ENCODE results near the gene VCPKMT.

DNA sequence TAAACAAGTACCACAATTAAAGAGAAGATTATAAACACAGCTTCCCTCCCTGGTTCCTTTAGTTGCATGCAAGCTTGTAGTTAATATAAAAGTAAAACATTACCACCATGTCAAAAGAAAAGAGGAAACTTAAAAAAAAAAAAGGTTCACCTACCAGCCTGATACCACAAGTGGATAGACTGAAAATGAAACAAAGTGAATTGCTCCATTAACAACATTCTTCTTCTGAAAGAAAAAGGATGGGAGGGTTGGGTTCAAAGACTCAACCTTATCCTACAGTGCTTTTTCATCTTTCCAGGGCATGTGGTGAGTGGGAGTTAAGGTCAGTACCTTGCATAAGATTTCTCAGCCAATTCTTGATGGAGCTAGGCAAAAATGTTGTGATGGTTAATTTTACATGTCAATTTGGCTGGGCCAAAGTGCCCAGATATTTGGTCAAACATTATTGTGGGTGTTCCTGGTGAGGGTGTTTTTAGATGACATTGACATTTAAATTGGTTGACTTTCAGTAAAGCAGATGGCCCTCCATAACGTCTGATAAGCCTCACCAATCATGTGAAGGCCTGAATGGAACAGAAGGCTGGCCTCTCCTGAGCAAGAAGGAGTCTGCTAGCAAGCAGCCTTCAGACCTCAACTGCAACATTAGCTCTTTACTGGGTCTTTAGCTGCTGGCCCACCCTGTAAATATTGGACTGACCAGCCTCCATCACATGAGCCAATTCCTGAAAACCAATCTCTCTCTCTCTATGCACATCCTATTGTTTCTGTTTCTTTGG is 28.8 kb downstream of the VCPKMT start:
- TF ChIP-seq, protein P1, sequence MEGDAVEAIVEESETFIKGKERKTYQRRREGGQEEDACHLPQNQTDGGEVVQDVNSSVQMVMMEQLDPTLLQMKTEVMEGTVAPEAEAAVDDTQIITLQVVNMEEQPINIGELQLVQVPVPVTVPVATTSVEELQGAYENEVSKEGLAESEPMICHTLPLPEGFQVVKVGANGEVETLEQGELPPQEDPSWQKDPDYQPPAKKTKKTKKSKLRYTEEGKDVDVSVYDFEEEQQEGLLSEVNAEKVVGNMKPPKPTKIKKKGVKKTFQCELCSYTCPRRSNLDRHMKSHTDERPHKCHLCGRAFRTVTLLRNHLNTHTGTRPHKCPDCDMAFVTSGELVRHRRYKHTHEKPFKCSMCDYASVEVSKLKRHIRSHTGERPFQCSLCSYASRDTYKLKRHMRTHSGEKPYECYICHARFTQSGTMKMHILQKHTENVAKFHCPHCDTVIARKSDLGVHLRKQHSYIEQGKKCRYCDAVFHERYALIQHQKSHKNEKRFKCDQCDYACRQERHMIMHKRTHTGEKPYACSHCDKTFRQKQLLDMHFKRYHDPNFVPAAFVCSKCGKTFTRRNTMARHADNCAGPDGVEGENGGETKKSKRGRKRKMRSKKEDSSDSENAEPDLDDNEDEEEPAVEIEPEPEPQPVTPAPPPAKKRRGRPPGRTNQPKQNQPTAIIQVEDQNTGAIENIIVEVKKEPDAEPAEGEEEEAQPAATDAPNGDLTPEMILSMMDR (IDR thresholded peaks at IDR 0.05) = no peak
- TF ChIP-seq POLR2A (IDR thresholded peaks at IDR 0.05) = no peak
